IPS-18a (cell line): ENCODE data around the gene C10orf62.

Experiments
- H3K27ac ChIP-seq: one replicate; pipeline ENCODE4 v1.5.1; 2013; ENCODE audit warnings: low read length
- H3K27me3 ChIP-seq: one replicate; pipeline ENCODE4 v1.6.1; 2013; ENCODE audit warnings: mild to moderate bottlenecking, low read length; ENCODE audit not compliant: control insufficient read depth, insufficient read depth
- H3K36me3 ChIP-seq: one replicate; pipeline ENCODE4 v1.6.1; 2013; ENCODE audit warnings: low read depth, low read length; ENCODE audit not compliant: control insufficient read depth
- H3K4me1 ChIP-seq: one replicate; pipeline ENCODE4 v1.6.1; 2013; ENCODE audit warnings: low read depth, low read length; ENCODE audit not compliant: control insufficient read depth
- H3K4me3 ChIP-seq: one replicate; pipeline ENCODE4 v1.5.1; 2013; ENCODE audit warnings: low read length
- H3K9ac ChIP-seq: one replicate; pipeline ENCODE4 v1.6.1; 2013; ENCODE audit warnings: mild to moderate bottlenecking, low read length, moderate library complexity
- H3K9me3 ChIP-seq: one replicate; pipeline ENCODE4 v1.6.1; 2013; ENCODE audit warnings: low read depth, low read length; ENCODE audit not compliant: control insufficient read depth

Gene C10orf62

GRCh38 chr10:97640174-97640867, 50.8 kb downstream of the C10orf62 start, which contains the start of gene PI4K2A:
Gene PI4K2A (plus strand): TSS chr10:97640671. CDS start chr10:97640743, 72 bp downstream.
- no peak within 1 kb of the TSS for H3K27ac ChIP-seq
- no peaks in the 10 kb centered on the region for H3K9me3 ChIP-seq
- peak within 1 kb of the TSS; percentile 63 for H3K9ac ChIP-seq
- H3K27me3 ChIP-seq, result no peaks in the 10 kb centered on the region
- peaks cover 15% of the 10 kb centered on the region for H3K36me3 ChIP-seq
- peaks cover 11% of the 10 kb centered on the region for H3K4me1 ChIP-seq
- peak within 1 kb of the TSS; percentile 92 for H3K4me3 ChIP-seq
